ENCODE measurements around the gene SRL. TPM values are rescaled to one million over a fixed set of nuclear protein-coding genes. Genes with fewer than 3 reads are reported as not detected.

The SRL gene
- total RNA-seq, 1 donor from 2014 or later = 0.40 TPM

DNA sequence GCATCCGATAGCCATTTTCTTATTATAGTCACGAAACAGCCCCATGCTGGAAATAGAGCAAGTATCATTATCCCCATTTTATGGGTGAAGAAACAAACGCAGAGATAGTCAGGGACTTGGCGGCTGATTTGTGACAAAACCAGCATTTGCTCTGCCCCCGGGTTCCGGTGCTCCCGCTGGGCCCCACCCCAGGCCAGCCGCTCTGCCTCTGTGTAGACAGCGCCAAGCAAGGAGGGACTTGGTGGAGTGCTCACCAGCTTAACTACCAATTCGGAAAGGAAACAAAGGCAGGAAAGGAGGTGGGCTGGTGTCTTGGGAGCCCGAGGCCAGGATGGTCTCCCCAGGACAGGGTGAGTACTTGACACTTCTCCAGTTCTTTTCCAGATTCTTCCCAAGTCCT is 10.0 kb downstream of the SRL start:
- Mint-ChIP-seq H3K4me3 (no peak overlapping the region), H3K27ac (ENCODE audit: unreplicated experiment) (no peak overlapping the region), H3K36me3 (ENCODE audit: low read depth) (no peaks in the 10 kb centered on the region), H3K4me1 (no peaks in the 10 kb centered on the region), H3K9me3 (no peaks in the 10 kb centered on the region), H3K27me3 (ENCODE audit: low read depth) (no peaks in the 10 kb centered on the region)
- no peak for TF ChIP-seq CTCF (conservative IDR thresholded peaks at IDR 0.05)
- no peak for DNase-seq (ENCODE audit: low read depth, low spot score)

DNA sequence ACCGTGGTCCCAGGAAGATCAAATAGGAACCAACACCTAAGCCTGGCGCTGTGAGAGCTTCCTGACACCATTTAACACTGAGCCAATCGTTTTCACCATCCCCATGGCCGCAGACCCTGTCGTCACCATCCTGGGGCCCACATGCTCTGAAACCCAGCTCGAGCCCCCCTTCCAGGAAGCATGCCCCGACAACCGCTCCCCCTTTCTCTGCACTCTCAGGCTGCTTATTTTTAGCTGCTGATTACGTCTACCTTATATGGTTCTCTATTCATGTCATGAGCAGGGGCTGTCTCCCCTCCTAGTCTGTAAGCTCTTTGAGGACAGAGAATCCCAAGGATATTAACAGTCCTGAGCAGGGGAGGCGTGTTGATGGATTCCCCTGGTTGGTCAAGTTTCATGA is 10.5 kb downstream of the SRL start:
- Mint-ChIP-seq H3K27me3 (ENCODE audit: low read depth) (no peaks in the 10 kb centered on the region), H3K36me3 (ENCODE audit: low read depth) (no peaks in the 10 kb centered on the region), H3K4me3 (no peak overlapping the region), H3K27ac (ENCODE audit: unreplicated experiment) (no peak overlapping the region), H3K4me1 (no peaks in the 10 kb centered on the region), H3K9me3 (no peaks in the 10 kb centered on the region)
- DNase-seq (ENCODE audit: low read depth, low spot score) = no peak
- TF ChIP-seq CTCF (conservative IDR thresholded peaks at IDR 0.05) = no peak

GRCh38 chr16:4227040-4227332 is 14.9 kb downstream of the SRL start:
- Mint-ChIP-seq H3K27ac (ENCODE audit: unreplicated experiment) (no peak overlapping the region), H3K9me3 (no peaks in the 10 kb centered on the region), H3K4me3 (no peak overlapping the region), H3K4me1 (no peaks in the 10 kb centered on the region), H3K36me3 (ENCODE audit: low read depth) (no peaks in the 10 kb centered on the region), H3K27me3 (ENCODE audit: low read depth) (peaks cover 3% of the 10 kb centered on the region)
- no peak for TF ChIP-seq CTCF (conservative IDR thresholded peaks at IDR 0.05)
- no peak for DNase-seq (ENCODE audit: low read depth, low spot score)

DNA sequence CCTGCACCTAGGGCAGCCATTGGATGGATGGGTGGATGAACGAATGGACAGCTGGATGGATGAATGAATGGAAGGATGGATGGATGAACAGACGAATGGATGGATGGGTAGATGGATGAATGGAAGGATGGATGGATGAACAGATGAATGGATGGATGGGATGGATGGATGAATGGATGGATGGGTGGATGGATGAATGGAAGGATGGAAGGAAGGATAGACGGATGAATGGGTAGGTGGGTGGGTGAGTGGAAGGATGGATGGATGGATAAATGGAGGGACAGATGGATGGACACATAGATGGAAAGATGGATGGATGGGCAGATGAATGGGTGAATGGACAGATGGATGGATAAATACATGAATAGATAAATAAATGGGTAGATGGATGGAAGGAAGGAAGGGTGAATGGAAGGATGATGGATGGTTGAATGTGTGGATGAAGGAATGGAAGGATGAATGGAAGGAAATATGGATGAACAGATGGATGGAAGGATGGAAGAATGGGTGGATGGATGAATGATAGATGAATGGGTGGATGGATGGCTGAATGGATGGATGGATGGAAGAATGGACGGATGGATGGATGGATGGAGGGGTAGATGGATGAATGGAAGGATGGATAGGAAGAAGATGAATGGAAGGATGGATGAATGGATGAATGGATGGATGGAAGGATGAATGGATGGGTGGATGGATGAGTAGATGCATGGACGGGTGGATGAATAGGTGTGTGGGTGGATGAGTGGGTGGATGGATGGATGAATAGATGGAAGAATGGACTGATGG is 15.4 kb downstream of the SRL start:
- no peak for TF ChIP-seq CTCF (conservative IDR thresholded peaks at IDR 0.05)
- H3K36me3 Mint-ChIP-seq (ENCODE audit: low read depth) = no peaks in the 10 kb centered on the region
- no peaks in the 10 kb centered on the region for H3K9me3 Mint-ChIP-seq
- peaks cover 3% of the 10 kb centered on the region for H3K27me3 Mint-ChIP-seq (ENCODE audit: low read depth)
- no peak overlapping the region for H3K4me3 Mint-ChIP-seq
- H3K4me1 Mint-ChIP-seq = no peaks in the 10 kb centered on the region
- no peak overlapping the region for H3K27ac Mint-ChIP-seq (ENCODE audit: unreplicated experiment)
- DNase-seq (ENCODE audit: low read depth, low spot score) = no peak

GRCh38 chr16:4225075-4225474 is 16.8 kb downstream of the SRL start:
- no peak overlapping the region for H3K4me3 Mint-ChIP-seq
- no peaks in the 10 kb centered on the region for H3K4me1 Mint-ChIP-seq
- no peaks in the 10 kb centered on the region for H3K9me3 Mint-ChIP-seq
- peaks cover 3% of the 10 kb centered on the region for H3K27me3 Mint-ChIP-seq (ENCODE audit: low read depth)
- DNase-seq (ENCODE audit: low read depth, low spot score) = no peak
- no peak for TF ChIP-seq CTCF (conservative IDR thresholded peaks at IDR 0.05)
- no peak overlapping the region for H3K27ac Mint-ChIP-seq (ENCODE audit: unreplicated experiment)
- H3K36me3 Mint-ChIP-seq (ENCODE audit: low read depth) = no peaks in the 10 kb centered on the region
